ENCODE results near the gene NPIPB8.
"Not testable (repeated sequence)": the region's sequence is repeated elsewhere in the genome, so short reads cannot be mapped to it uniquely, and the experiment has no call there.

Gene NPIPB8

DNA sequence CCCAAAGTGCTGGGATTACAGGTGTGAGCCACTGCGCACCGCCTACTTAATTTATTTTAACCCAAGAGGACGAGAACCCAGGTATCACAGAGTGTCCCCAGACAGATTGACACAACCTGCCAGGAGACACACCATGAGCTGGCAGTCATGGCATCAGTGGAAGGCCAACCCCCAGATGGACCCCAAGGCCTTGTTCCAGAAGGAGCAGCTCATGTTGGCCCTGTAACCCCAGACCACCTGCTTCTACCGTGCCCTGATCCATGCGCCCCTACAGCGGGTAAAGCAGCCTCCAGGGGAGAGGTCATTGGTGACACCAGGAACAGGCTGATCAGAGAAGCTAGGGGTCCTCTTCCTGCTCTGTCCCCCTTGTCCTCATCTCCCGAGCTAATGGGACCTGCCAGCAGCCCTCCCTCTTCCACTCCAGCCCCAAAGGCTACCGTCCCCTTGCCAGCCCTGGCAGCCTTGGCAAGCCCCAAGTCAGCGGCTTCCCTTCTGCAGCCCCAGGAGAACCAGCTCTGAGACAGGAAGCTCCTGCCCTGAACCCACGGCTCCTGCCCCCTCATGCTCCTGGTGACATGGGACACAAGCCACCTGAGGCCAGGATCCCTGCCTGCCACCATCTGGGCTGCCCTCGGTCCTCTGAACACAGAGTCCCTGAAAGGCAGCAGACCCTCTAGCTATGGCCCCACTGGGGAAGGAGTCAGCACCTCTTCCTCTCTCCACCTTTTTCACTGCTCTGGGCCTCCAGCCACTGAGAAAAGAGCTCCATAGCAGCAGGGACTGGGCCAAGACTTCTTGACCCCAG is 34.3 kb upstream of the NPIPB8 start:
- no peak overlapping the region for H3K4me3 ChIP-seq (ENCODE audit: control insufficient read depth, low read depth, low read length)
- TF ChIP-seq, protein P1, sequence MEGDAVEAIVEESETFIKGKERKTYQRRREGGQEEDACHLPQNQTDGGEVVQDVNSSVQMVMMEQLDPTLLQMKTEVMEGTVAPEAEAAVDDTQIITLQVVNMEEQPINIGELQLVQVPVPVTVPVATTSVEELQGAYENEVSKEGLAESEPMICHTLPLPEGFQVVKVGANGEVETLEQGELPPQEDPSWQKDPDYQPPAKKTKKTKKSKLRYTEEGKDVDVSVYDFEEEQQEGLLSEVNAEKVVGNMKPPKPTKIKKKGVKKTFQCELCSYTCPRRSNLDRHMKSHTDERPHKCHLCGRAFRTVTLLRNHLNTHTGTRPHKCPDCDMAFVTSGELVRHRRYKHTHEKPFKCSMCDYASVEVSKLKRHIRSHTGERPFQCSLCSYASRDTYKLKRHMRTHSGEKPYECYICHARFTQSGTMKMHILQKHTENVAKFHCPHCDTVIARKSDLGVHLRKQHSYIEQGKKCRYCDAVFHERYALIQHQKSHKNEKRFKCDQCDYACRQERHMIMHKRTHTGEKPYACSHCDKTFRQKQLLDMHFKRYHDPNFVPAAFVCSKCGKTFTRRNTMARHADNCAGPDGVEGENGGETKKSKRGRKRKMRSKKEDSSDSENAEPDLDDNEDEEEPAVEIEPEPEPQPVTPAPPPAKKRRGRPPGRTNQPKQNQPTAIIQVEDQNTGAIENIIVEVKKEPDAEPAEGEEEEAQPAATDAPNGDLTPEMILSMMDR (IDR thresholded peaks at IDR 0.05; ENCODE audit: control insufficient read depth, insufficient read depth, low read depth, low read length, missing control alignments): no peak
- no peak for DNase-seq (ENCODE audit: low read depth)

DNA sequence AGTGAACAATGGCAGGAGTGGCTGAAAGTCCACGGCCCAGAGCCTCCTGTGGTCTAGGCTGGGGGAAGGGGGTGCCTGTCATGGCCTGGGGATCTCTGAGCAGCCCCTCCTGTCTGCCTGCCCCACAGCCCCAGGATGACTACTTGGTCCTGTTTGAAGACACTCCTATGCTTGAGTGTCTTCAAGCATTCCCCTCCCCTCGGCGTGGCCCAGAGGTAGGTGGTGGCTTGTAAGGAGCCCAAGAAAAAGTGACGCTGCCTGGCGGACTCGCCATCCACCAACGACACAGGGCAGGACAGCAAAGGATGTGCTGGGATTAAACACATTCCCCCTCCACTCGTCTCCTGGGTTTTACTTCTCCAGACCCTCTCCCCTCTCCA is 33.7 kb upstream of the NPIPB8 start:
- DNase-seq (ENCODE audit: low read depth): no peak
- no peak overlapping the region for H3K4me3 ChIP-seq (ENCODE audit: control insufficient read depth, low read depth, low read length)
- TF ChIP-seq, protein P1 (IDR thresholded peaks at IDR 0.05; ENCODE audit: control insufficient read depth, insufficient read depth, low read depth, low read length, missing control alignments): no peak

DNA sequence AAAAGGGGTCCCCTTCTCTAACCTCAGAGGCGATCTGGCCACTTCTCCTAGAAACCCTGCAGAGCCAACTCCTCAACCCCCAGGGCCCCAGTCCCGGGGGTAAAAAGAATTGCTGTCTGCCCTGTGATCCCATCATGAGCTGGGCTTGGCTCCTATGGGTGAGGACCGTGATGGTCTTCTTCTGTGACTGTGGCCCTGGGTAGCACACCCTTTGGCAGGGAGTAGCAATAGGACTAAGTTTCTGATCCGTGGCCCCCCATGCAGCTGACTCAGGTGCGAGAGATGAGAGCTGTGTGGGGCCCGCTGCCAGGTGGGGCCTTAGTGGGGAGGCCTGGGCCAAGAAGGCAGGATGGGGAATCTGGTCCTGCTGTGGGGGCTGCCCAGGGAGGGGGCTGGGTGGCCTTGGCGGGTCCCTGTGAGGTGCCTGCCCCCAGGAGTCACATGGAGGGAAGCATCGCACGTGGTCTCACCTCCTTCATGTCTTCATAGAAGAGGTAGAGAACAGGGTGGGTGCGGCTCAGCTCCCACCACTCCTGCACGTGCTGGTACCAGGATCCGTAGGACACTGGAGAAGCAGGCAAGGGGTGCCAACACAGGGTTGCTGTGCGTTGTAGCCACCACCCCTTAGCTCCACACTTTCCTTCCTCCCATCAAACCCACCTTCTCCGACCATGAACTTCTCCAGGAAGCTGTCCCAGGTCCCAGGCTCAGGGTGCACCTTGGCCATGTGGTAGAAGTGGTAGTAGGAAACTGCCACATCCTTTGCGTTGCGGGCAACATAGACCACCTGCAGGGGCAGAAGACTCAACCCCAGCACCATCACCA is 31.4 kb upstream of the NPIPB8 start:
- TF ChIP-seq, protein P1 (IDR thresholded peaks at IDR 0.05; ENCODE audit: control insufficient read depth, insufficient read depth, low read depth, low read length, missing control alignments): no peak

DNA sequence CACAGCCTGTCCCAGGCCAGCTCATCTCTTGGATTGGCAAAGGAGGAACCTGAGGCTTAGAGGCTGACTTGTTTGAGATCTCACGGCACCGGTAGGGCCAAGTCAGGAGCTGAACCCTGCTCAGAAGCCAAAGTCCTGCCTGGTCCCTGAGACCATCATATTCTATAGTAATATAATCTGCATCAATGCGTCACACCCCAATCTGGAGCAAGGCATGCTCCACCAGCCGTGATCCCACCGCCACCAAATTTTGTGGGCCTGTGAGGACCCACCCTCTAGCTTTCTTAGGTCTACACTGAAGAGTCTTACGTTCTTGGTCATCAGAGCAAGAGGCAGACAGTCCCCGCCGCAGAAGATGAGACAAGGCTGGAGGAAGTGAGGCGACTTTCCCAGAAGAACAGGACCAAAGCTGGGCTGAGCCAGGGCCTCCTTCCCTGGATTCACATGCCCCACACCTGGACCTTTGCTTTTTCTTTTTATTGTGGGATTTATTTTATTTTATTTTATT is 30.7 kb upstream of the NPIPB8 start:
- DNase-seq (ENCODE audit: low read depth): no peak
- TF ChIP-seq, protein P1 (IDR thresholded peaks at IDR 0.05; ENCODE audit: control insufficient read depth, insufficient read depth, low read depth, low read length, missing control alignments): no peak
- H3K4me3 ChIP-seq (ENCODE audit: control insufficient read depth, low read depth, low read length): no peak overlapping the region

More for the DNA sequence above, 31.4 kb upstream of the NPIPB8 start:
- no peak for DNase-seq (ENCODE audit: low read depth)
- H3K4me3 ChIP-seq (ENCODE audit: control insufficient read depth, low read depth, low read length): no peak overlapping the region

GRCh38 chr16:28607681-28608495 is 30.0 kb upstream of the NPIPB8 start:
- not testable (repeated sequence) for H3K4me3 ChIP-seq (ENCODE audit: control insufficient read depth, low read depth, low read length)

GRCh38 chr16:28608496-28608808 is 29.4 kb upstream of the NPIPB8 start:
- not testable (repeated sequence) for H3K4me3 ChIP-seq (ENCODE audit: control insufficient read depth, low read depth, low read length); DNase-seq (ENCODE audit: low read depth)

More at GRCh38 chr16:28607681-28608495, 30.0 kb upstream of the NPIPB8 start:
- DNase-seq (ENCODE audit: low read depth): not testable (repeated sequence)

- H3K4me3 ChIP-seq (ENCODE audit: control insufficient read depth, low read depth, low read length); DNase-seq (ENCODE audit: low read depth): not testable (repeated sequence)
Observed at GRCh38 chr16:28608867-28609596, 28.8 kb upstream of the NPIPB8 start.

All from AG09309 (cell line).